OCI-M1 (cell line): Measurements from ENCODE around the gene GMPS.
"Not testable (repeated sequence)": the region's sequence is repeated elsewhere in the genome, so short reads cannot be mapped to it uniquely, and the experiment has no call there.

ENCODE experiments used
- DNase-seq: peaks from one replicate; lab custom pipeline; 2025; lab: John Stamatoyannopoulos, UW

GMPS gene

GRCh38 chr3:155944081-155944480 is 73.6 kb downstream of the GMPS start:
- DNase-seq, result no peak

DNA sequence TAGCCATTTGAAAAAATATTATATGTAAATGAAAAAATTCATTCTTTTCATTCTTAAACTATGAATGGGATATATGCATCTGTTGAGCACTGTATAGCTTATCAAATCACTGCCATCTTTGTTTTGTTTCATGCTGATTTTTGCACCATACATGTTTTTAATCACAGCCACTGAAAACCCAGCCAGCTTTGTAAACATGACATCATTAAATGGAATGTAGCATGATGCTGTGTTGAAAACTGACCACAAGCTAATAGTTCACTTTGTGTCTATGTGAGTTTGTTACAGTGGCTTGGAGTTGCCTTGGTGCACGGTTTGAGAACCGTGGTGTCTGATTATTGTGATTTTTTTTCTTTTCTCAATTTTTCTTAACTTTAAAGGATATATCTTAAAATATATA is 75.7 kb downstream of the GMPS start:
- no peak for DNase-seq

GRCh38 chr3:155948476-155948875 is 78.0 kb downstream of the GMPS start:
- no peak for DNase-seq

GRCh38 chr3:155949453-155950217 is 79.2 kb downstream of the GMPS start:
- no peak for DNase-seq

GRCh38 chr3:155956508-155957411 is 86.3 kb downstream of the GMPS start:
- DNase-seq, result no peak

GRCh38 chr3:155957412-155957880 is 87.0 kb downstream of the GMPS start:
- DNase-seq, result no peak

GRCh38 chr3:155958676-155959075 is 88.2 kb downstream of the GMPS start:
- no peak for DNase-seq

DNA sequence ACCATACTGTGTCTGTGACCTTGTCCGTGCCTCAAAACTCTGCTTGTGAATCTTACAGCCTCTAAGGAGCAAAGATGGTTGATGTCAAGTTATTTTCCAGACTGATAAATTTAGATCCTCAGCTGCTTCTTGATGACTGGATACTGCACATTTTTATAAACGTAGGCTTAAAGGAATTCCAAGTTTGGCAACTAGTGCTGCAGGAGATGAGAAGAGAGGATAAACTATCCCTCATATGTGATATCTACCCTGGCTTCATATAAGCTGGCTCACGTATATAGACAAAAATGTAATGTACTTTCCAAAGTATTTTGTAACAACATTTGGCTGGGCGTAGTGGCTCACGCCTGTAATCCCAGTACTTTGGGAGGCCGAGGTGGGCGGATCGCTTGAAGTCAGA is 89.6 kb downstream of the GMPS start:
- no peak for DNase-seq

GRCh38 chr3:155961044-155961443 is 90.6 kb downstream of the GMPS start:
- not testable (repeated sequence) for DNase-seq

GRCh38 chr3:155963570-155963969 is 93.1 kb downstream of the GMPS start:
- DNase-seq, result no peak

GRCh38 chr3:155970398-155970797 is 99.9 kb downstream of the GMPS start:
- DNase-seq, result no peak

GRCh38 chr3:155972885-155973584 is 102.6 kb downstream of the GMPS start:
- DNase-seq, result peak; percentile 18

- no peak for DNase-seq
These were observed 107.9 kb downstream of the GMPS start for GRCh38 chr3:155978324-155978723.

DNA sequence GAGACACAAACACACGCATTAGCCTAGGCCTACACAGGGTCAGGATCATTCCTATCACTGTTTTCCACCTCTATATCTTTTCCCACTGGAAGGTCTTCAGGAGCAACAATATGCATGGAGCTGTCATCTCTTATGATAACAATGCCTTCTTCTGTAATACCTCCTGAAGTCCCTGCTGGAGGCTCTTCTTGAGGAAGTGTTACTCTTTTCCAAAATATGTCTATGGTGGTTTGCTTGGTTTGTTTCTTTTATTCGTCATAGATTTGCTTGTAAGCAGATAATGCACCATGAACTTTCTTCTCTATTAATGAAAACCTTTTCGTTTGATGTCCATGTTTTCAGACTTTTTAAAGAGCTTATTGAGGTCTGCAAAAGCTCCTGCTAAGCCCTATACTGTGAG is 109.3 kb downstream of the GMPS start:
- DNase-seq, result no peak

DNA sequence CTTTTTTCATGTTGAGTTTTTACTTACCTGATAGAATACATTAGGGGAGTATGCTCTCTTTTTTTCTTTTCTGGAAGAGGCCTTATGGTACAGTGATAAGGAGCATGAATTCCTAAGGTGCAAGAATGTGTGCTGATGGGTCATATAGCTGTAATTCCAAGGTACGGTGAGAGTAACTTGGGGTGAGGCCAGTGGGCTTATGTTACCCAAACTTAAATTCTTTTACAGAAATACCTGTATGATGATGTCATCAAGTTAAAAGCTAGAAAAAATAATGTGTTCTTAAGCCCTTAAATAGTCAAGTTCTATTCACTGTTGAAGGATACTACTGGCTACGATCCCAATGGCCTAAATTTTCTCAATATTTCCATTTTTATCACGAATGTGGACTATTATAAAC is 111.2 kb downstream of the GMPS start:
- DNase-seq, result no peak

GRCh38 chr3:155983834-155984474 is 113.5 kb downstream of the GMPS start:
- DNase-seq, result peak; percentile 25

- DNase-seq, result peak; percentile 4
These were observed 114.5 kb downstream of the GMPS start for GRCh38 chr3:155984791-155985417.

DNA sequence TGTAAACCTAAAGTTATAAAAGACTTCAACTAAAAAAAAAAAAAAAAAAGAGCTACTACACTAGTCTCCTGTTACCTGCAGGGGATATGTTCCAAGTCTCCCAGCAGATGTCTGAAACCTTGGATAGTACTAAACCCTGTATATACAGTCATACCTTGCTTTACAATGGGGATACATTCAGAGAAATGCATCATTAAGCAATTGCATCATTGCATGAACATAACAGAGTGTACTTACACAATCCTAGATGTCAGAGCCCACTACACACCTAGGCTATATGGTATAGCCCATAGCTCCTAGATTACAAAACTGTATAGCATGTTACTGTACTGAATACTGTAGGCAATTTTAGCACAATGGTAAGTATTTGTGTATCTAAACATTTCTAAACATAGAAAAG is 119.1 kb downstream of the GMPS start:
- DNase-seq, result no peak

GRCh38 chr3:155991212-155991611 is 120.8 kb downstream of the GMPS start:
- DNase-seq, result no peak

DNA sequence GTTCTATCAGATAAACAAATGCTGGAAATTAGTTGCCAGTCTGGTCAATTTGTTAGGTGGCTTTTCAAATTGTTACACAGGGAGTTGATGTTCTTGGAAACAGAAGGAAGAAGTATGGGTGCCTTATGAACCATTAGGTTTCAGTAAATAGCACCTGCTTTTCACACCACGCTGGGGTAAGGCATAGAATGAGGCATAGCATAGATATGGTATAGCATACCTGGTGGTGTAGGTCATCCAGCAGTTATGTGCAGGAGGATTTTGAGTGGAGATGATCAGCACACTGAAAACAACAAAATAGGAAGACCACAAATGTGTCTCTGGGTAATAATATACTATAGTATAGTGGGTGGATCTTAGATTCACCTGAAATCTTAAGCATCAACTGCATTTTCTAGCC is 121.4 kb downstream of the GMPS start:
- DNase-seq, result no peak
